Skeletal muscle tissue (tissue), 4 donors: ENCODE results near the gene RECQL. TPM values are rescaled to one million over a fixed set of nuclear protein-coding genes. Genes with fewer than 3 reads are reported as not detected.
"Not testable (repeated sequence)": the region's sequence is repeated elsewhere in the genome, so short reads cannot be mapped to it uniquely, and the experiment has no call there.

ENCODE experiments used
- H3K27ac ChIP-seq: one replicate; pipeline ENCODE4 v1.7.0; 2013; ENCODE audit warnings: mild to moderate bottlenecking, low read depth, low read length, inconsistent platforms
- H3K27me3 ChIP-seq, 3 donors: one replicate each; pipeline ENCODE4 v1.7.0; 2013; ENCODE audit warnings: low read length in 3 of 3; ENCODE audit not compliant: control insufficient read depth in 3 of 3, insufficient read depth in 3 of 3
- H3K36me3 ChIP-seq, 3 donors: one replicate each; pipeline ENCODE4 v1.7.0; 2013; ENCODE audit warnings: low read length in 3 of 3; ENCODE audit not compliant: control insufficient read depth in 3 of 3, insufficient read depth in 3 of 3
- H3K4me1 ChIP-seq, 3 donors: one replicate each; pipeline ENCODE4 v1.7.0; 2013; ENCODE audit warnings: low read length in 3 of 3, mild to moderate bottlenecking in 3 of 3; ENCODE audit not compliant: control insufficient read depth in 3 of 3, insufficient read depth in 3 of 3
- H3K4me3 ChIP-seq, 3 donors: one replicate each; pipeline ENCODE4 v1.7.0; 2013; ENCODE audit warnings: low read length in 3 of 3
- H3K9ac ChIP-seq, 3 donors: one replicate each; pipeline ENCODE4 v1.7.0; 2013; ENCODE audit warnings: low read length in 3 of 3, mild to moderate bottlenecking in 3 of 3, moderate library complexity in 2 of 3, low read depth in 1 of 3
- H3K9me3 ChIP-seq, 3 donors: one replicate each; pipeline ENCODE4 v1.7.0; 2013; ENCODE audit warnings: low read length in 3 of 3; ENCODE audit not compliant: control insufficient read depth in 3 of 3
- total RNA-seq: library from RNA; depleted of rRNA; stranded (reverse); fragments of >200 nt; gene quantifications from one replicate; pipeline ENCODE4 v1.2.3, GENCODE V29; 2014
- donor health status: Osteomylitis.

The RECQL gene
- total RNA-seq, 1 donor from 2014 or later = 32.4 TPM

- H3K4me3 ChIP-seq = no peak overlapping the region
- no peak overlapping the region for H3K9ac ChIP-seq
- no peaks in the 10 kb centered on the region for H3K9me3 ChIP-seq
- no peaks in the 10 kb centered on the region for H3K4me1 ChIP-seq
- no peaks in the 10 kb centered on the region for H3K27me3 ChIP-seq
- H3K36me3 ChIP-seq = peaks cover 8 to 51% (median 35%) of the 10 kb centered on the region in 3 donors
- no peak overlapping the region for H3K27ac ChIP-seq
Observed at GRCh38 chr12:21475552-21475951, 25.9 kb downstream of the RECQL start.

GRCh38 chr12:21472197-21472823, 29.1 kb downstream of the RECQL start:
- Histone ChIP-seq H3K9me3 (no peaks in the 10 kb centered on the region), H3K27ac (no peak overlapping the region), H3K27me3 (no peaks in the 10 kb centered on the region), H3K9ac (no peak overlapping the region), H3K4me1 (no peaks in the 10 kb centered on the region), H3K36me3 (peaks cover 2 to 31% (median 24%) of the 10 kb centered on the region in 3 donors), H3K4me3 (no peak overlapping the region)

GRCh38 chr12:21471294-21471693, 30.1 kb downstream of the RECQL start:
- no peak overlapping the region for H3K27ac ChIP-seq
- peak overlapping the region in 1 of 3 donors; percentile 21 for H3K9ac ChIP-seq
- peaks cover 2 to 28% (median 26%) of the 10 kb centered on the region in 3 donors for H3K36me3 ChIP-seq
- no peak overlapping the region for H3K4me3 ChIP-seq
- no peaks in the 10 kb centered on the region for H3K9me3 ChIP-seq
- H3K4me1 ChIP-seq = no peaks in the 10 kb centered on the region
- H3K27me3 ChIP-seq = no peaks in the 10 kb centered on the region

- not testable (repeated sequence) for H3K27me3 ChIP-seq, H3K9me3 ChIP-seq, H3K9ac ChIP-seq, H3K4me3 ChIP-seq, H3K27ac ChIP-seq, H3K4me1 ChIP-seq
- H3K36me3 ChIP-seq = peaks cover 5 to 33% (median 28%) of the 10 kb centered on the region in 3 donors
Observed at GRCh38 chr12:21467334-21467733, 34.1 kb downstream of the RECQL start.

- H3K9ac ChIP-seq = no peak overlapping the region
- no peaks in the 10 kb centered on the region for H3K9me3 ChIP-seq
- no peaks in the 10 kb centered on the region for H3K27me3 ChIP-seq
- no peak overlapping the region for H3K4me3 ChIP-seq
- peaks cover 17 to 60% (median 51%) of the 10 kb centered on the region in 3 donors for H3K36me3 ChIP-seq
- no peaks in the 10 kb centered on the region for H3K4me1 ChIP-seq
- no peak overlapping the region for H3K27ac ChIP-seq
Observed at GRCh38 chr12:21459474-21459873, 42.0 kb downstream of the RECQL start.

GRCh38 chr12:21456291-21456780, 45.1 kb downstream of the RECQL start:
- Histone ChIP-seq H3K36me3 (peaks cover 15 to 40% (median 39%) of the 10 kb centered on the region in 3 donors), H3K27ac (no peak overlapping the region)

GRCh38 chr12:21453312-21453852, 48.1 kb downstream of the RECQL start:
- Histone ChIP-seq H3K27me3 (no peaks in the 10 kb centered on the region), H3K27ac (no peak overlapping the region), H3K4me3 (no peak overlapping the region), H3K36me3 (peaks cover 13 to 41% (median 35%) of the 10 kb centered on the region in 3 donors), H3K4me1 (no peaks in the 10 kb centered on the region), H3K9ac (no peak overlapping the region), H3K9me3 (no peaks in the 10 kb centered on the region)

More at GRCh38 chr12:21456291-21456780, 45.1 kb downstream of the RECQL start:
- Histone ChIP-seq H3K4me3 (no peak overlapping the region), H3K4me1 (no peaks in the 10 kb centered on the region), H3K9me3 (no peaks in the 10 kb centered on the region), H3K9ac (no peak overlapping the region), H3K27me3 (no peaks in the 10 kb centered on the region)

- Histone ChIP-seq H3K9ac (no peak overlapping the region), H3K4me1 (no peaks in the 10 kb centered on the region), H3K27me3 (no peaks in the 10 kb centered on the region), H3K9me3 (no peaks in the 10 kb centered on the region), H3K27ac (no peak overlapping the region), H3K4me3 (no peak overlapping the region), H3K36me3 (peaks cover 8 to 35% (median 31%) of the 10 kb centered on the region in 3 donors)
Observed at GRCh38 chr12:21451529-21451928, 49.9 kb downstream of the RECQL start.

GRCh38 chr12:21444193-21445146, 57.0 kb downstream of the RECQL start:
- Histone ChIP-seq H3K27me3 (no peaks in the 10 kb centered on the region), H3K27ac (no peak overlapping the region), H3K4me3 (no peak overlapping the region), H3K9ac (no peak overlapping the region), H3K36me3 (peaks cover 17 to 33% (median 31%) of the 10 kb centered on the region in 3 donors), H3K9me3 (no peaks in the 10 kb centered on the region), H3K4me1 (no peaks in the 10 kb centered on the region)
